Liver (tissue), 9 donors: Measurements from ENCODE around the gene SCOC. TPM values are rescaled to one million over a fixed set of nuclear protein-coding genes. Genes with fewer than 3 reads are reported as not detected.

Experiments used
- DNase-seq: peaks from one replicate; pipeline ENCODE4 v3.0.0-alpha.2; 2017; ENCODE audit warnings: low spot score
- H3K27ac ChIP-seq, 2 donors: one replicate each; pipeline ENCODE4 v1.7.0; 2013; ENCODE audit warnings: inconsistent platforms in 2 of 2, low read length in 2 of 2, control low read depth in 1 of 2, low read depth in 1 of 2, mild to moderate bottlenecking in 1 of 2
- H3K27me3 ChIP-seq, 4 donors: one replicate each; pipeline versions ENCODE4 v1.6.1 to v1.7.0; 2013; ENCODE audit warnings: low read length in 3 of 4, inconsistent platforms in 1 of 4, mild to moderate bottlenecking in 1 of 4, moderate library complexity in 1 of 4; ENCODE audit not compliant: control insufficient read depth in 4 of 4, insufficient read depth in 4 of 4
- H3K36me3 ChIP-seq, 4 donors: one replicate each; pipeline versions ENCODE4 v1.6.1 to v1.7.0; 2013; ENCODE audit warnings: low read length in 3 of 4, mild to moderate bottlenecking in 3 of 4, low read depth in 1 of 4, moderate library complexity in 1 of 4; ENCODE audit not compliant: control insufficient read depth in 4 of 4, insufficient read depth in 3 of 4
- H3K4me1 ChIP-seq, 4 donors: one replicate each; pipeline versions ENCODE4 v1.6.1 to v1.7.0; 2013; ENCODE audit warnings: low read length in 3 of 4, mild to moderate bottlenecking in 3 of 4, moderate library complexity in 1 of 4; ENCODE audit not compliant: control insufficient read depth in 4 of 4, insufficient read depth in 4 of 4
- H3K4me3 ChIP-seq, 3 donors: one replicate each; pipeline versions ENCODE4 v1.6.1 to v1.7.0; 2013; ENCODE audit warnings: low read length in 3 of 3, control low read depth in 1 of 3, low read depth in 1 of 3, mild to moderate bottlenecking in 1 of 3
- H3K9ac ChIP-seq, 2 donors: one replicate each; pipeline ENCODE4 v1.7.0; 2013; ENCODE audit warnings: low read length in 2 of 2, mild to moderate bottlenecking in 2 of 2, moderate library complexity in 2 of 2, control low read depth in 1 of 2, low read depth in 1 of 2
- H3K9me3 ChIP-seq, 4 donors: one replicate each; pipeline versions ENCODE4 v1.6.1 to v1.7.0; 2013; ENCODE audit warnings: low read length in 3 of 4; ENCODE audit not compliant: control insufficient read depth in 4 of 4
- ATF3 ChIP-seq: IDR thresholded peaks from 2 replicates; pipeline ENCODE4 v1.6.1; 2016; ENCODE audit warnings: antibody characterized with exemption
- CTCF ChIP-seq: fragments of 150-350 bp; IDR thresholded peaks from 2 replicates; pipeline ENCODE4 v1.5.1; 2017; ENCODE audit warnings: improper control_type of control experiment, low read depth, low read length; ENCODE audit not compliant: missing input control
- EGR1 ChIP-seq, 2 donors: IDR thresholded peaks; 2 replicates each; pipeline ENCODE4 v1.6.1; 2016 to 2018; ENCODE audit warnings: antibody characterized with exemption in 2 of 2, low read depth in 2 of 2
- FOXA1 ChIP-seq: IDR thresholded peaks from 2 replicates; pipeline ENCODE4 v1.6.1; 2016; ENCODE audit warnings: antibody characterized with exemption
- FOXA2 ChIP-seq: IDR thresholded peaks from 2 replicates; pipeline ENCODE4 v1.6.1; 2016; ENCODE audit warnings: antibody characterized with exemption
- GABPA ChIP-seq, 2 donors: IDR thresholded peaks in 1 of 2; conservative IDR thresholded peaks in 1 of 2; 2 replicates each; pipeline ENCODE4 v1.6.1; 2016; ENCODE audit warnings: antibody characterized with exemption in 2 of 2, mild to moderate bottlenecking in 1 of 2, moderate library complexity in 1 of 2
- HNF4A ChIP-seq, 2 donors: conservative IDR thresholded peaks; 2 replicates each; pipeline ENCODE4 v1.6.1; 2016; ENCODE audit warnings: antibody characterized with exemption in 2 of 2, mild to moderate bottlenecking in 2 of 2
- HNF4G ChIP-seq: IDR thresholded peaks from 2 replicates; pipeline ENCODE4 v1.6.1; 2016; ENCODE audit warnings: antibody characterized with exemption
- JUND ChIP-seq, 2 donors: IDR thresholded peaks; 2 replicates each; pipeline ENCODE4 v1.6.1; 2016; ENCODE audit warnings: antibody characterized with exemption in 2 of 2
- MAX ChIP-seq: IDR thresholded peaks from 2 replicates; pipeline ENCODE4 v1.6.1; 2016; ENCODE audit warnings: antibody characterized with exemption
- NR2F2 ChIP-seq: IDR thresholded peaks from 2 replicates; pipeline ENCODE4 v1.6.1; 2016; ENCODE audit warnings: antibody characterized with exemption
- RAD21 ChIP-seq, 2 donors: IDR thresholded peaks; 2 replicates each; pipeline ENCODE4 v1.6.1; 2016; ENCODE audit warnings: antibody characterized with exemption in 2 of 2, mild to moderate bottlenecking in 2 of 2
- REST ChIP-seq: IDR thresholded peaks from 2 replicates; pipeline ENCODE4 v1.6.1; 2016; ENCODE audit warnings: antibody characterized with exemption, mild to moderate bottlenecking
- RXRA ChIP-seq, 2 donors: IDR thresholded peaks; 2 replicates each; pipeline ENCODE4 v1.6.1; 2017 to 2018; ENCODE audit warnings: antibody characterized with exemption in 2 of 2, mild to moderate bottlenecking in 1 of 2
- SP1 ChIP-seq: IDR thresholded peaks from 2 replicates; pipeline ENCODE4 v1.6.1; 2018; ENCODE audit warnings: antibody characterized with exemption, mild to moderate bottlenecking
- TAF1 ChIP-seq: conservative IDR thresholded peaks from 2 replicates; pipeline ENCODE4 v1.6.1; 2016; ENCODE audit warnings: antibody characterized with exemption, mild to moderate bottlenecking
- YY1 ChIP-seq: IDR thresholded peaks from 2 replicates; pipeline ENCODE4 v1.6.1; 2016; ENCODE audit warnings: antibody characterized with exemption, mild to moderate bottlenecking
- ZBTB33 ChIP-seq: IDR thresholded peaks from 2 replicates; pipeline ENCODE4 v1.6.1; 2016; ENCODE audit warnings: antibody characterized with exemption
- WGBS: extraction: QIAGEN DNeasy Blood & Tissue Kit; methylation state at CpG from one replicate; pipeline ENCODE4 v1.1.7; 2013; 5-methylcytosine and 5-hydroxymethylcytosine counted together
- polyA plus RNA-seq, 2 donors: library from polyadenylated mRNA; stranded (reverse) in 1 of 2; unstranded in 1 of 2; fragments of 200-250 nt in 1 of 2; fragments of >200 nt in 1 of 2; fragmentation: Nextera tagmentation in 1 of 2; extraction: Ambion mirVana in 1 of 2; gene quantifications; one replicate each; pipeline versions ENCODE4 v1.2.1 to v1.2.3, GENCODE V29; 2013 to 2015
- total RNA-seq, 2 donors: library from RNA; depleted of rRNA; stranded (reverse); fragments of >200 nt; gene quantifications; one replicate each; pipeline ENCODE4 v1.2.3, GENCODE V29; 2014
- donor health status: healthy.
- donor health status: healthy.
- donor health status: healthy.
- donor health status: healthy.
- donor health status: healthy.

Gene SCOC
- total and polyA plus RNA-seq, 4 donors, result 22.4 to 35.0 (median 27.2) TPM

GRCh38 chr4:140355288-140355687 is 18.2 kb upstream of the SCOC start (continued):
- TF ChIP-seq NR2F2, result no peak
- TF ChIP-seq GABPA (IDR thresholded peaks at IDR 0.05 in 1 of 2, conservative IDR thresholded peaks at IDR 0.05 in 1 of 2), result no peak
- TF ChIP-seq HNF4G, result no peak
- no peak for TF ChIP-seq RAD21 (IDR thresholded peaks at IDR 0.05)
- no peak for TF ChIP-seq ATF3
- TF ChIP-seq TAF1, result no peak
- TF ChIP-seq ZBTB33, result no peak

- no peak for DNase-seq
- Histone ChIP-seq H3K9ac (no peak overlapping the region), H3K4me1 (no peaks in the 10 kb centered on the region), H3K36me3 (no peaks in the 10 kb centered on the region), H3K27me3 (no peaks in the 10 kb centered on the region), H3K9me3 (no peaks in the 10 kb centered on the region), H3K27ac (no peak overlapping the region), H3K4me3 (no peak overlapping the region)
- WGBS, result 72% methylated on average over 3 of the region's 3 CpGs
- TF ChIP-seq TAF1, result no peak
- TF ChIP-seq SP1, result no peak
- TF ChIP-seq REST, result no peak
- no peak for TF ChIP-seq EGR1 (IDR thresholded peaks at IDR 0.05; ENCODE audit: low read depth in 2 of 2)
- TF ChIP-seq RAD21 (IDR thresholded peaks at IDR 0.05), result no peak
- no peak for TF ChIP-seq RXRA (IDR thresholded peaks at IDR 0.05)
- no peak for TF ChIP-seq YY1
- TF ChIP-seq ZBTB33, result no peak
- TF ChIP-seq JUND (IDR thresholded peaks at IDR 0.05), result no peak
- TF ChIP-seq CTCF, result no peak
- TF ChIP-seq HNF4G, result no peak
- TF ChIP-seq GABPA (IDR thresholded peaks at IDR 0.05 in 1 of 2, conservative IDR thresholded peaks at IDR 0.05 in 1 of 2), result no peak
- TF ChIP-seq MAX, result no peak
- TF ChIP-seq FOXA2, result no peak
- TF ChIP-seq NR2F2, result no peak
- no peak for TF ChIP-seq HNF4A (conservative IDR thresholded peaks at IDR 0.05)
- TF ChIP-seq FOXA1, result no peak
Observed at GRCh38 chr4:140357868-140358267, 15.6 kb upstream of the SCOC start.
